GM18870 (cell line): ENCODE data around the gene FMN1.
"Not testable (repeated sequence)": the region's sequence is repeated elsewhere in the genome, so short reads cannot be mapped to it uniquely, and the experiment has no call there.

ENCODE experiments used
- ATAC-seq: cut with Tn5 transposase; IDR thresholded peaks from one replicate; pipeline ENCODE4 v1.9.1; 2021; ENCODE audit warnings: moderate library complexity; ENCODE audit not compliant: unreplicated experiment

FMN1 gene

GRCh38 chr15:32983679-32984078 lies 210.8 kb downstream of the FMN1 start:
- no peak for ATAC-seq

- ATAC-seq = no peak
Measured at GRCh38 chr15:32982001-32982400, 212.5 kb downstream of the FMN1 start.

- ATAC-seq = no peak
Measured at GRCh38 chr15:32981536-32981935, 213.0 kb downstream of the FMN1 start.

- ATAC-seq = no peak
Measured at GRCh38 chr15:32979710-32980109, 214.8 kb downstream of the FMN1 start.

GRCh38 chr15:32977506-32977905 lies 217.0 kb downstream of the FMN1 start:
- ATAC-seq = no peak

- ATAC-seq = no peak
Measured at GRCh38 chr15:32974691-32975090, 219.8 kb downstream of the FMN1 start.

- ATAC-seq = no peak
Measured at GRCh38 chr15:32972686-32973085, 221.8 kb downstream of the FMN1 start.

GRCh38 chr15:32970847-32971246 lies 223.7 kb downstream of the FMN1 start:
- no peak for ATAC-seq

- no peak for ATAC-seq
Measured at GRCh38 chr15:32967521-32967920, 227.0 kb downstream of the FMN1 start.

- ATAC-seq = no peak
Measured at GRCh38 chr15:32966512-32966911, 228.0 kb downstream of the FMN1 start.

GRCh38 chr15:32965897-32966296 lies 228.6 kb downstream of the FMN1 start:
- ATAC-seq = no peak

- ATAC-seq = no peak
Measured at GRCh38 chr15:32959077-32959476, 235.4 kb downstream of the FMN1 start.

- no peak for ATAC-seq
Measured at GRCh38 chr15:32957219-32957618, 237.3 kb downstream of the FMN1 start.

- no peak for ATAC-seq
Measured at GRCh38 chr15:32956711-32957110, 237.8 kb downstream of the FMN1 start.

GRCh38 chr15:32956006-32956405 lies 238.5 kb downstream of the FMN1 start:
- ATAC-seq = no peak

- ATAC-seq = no peak
Measured at GRCh38 chr15:32953533-32953910, 241.0 kb downstream of the FMN1 start.

- ATAC-seq = no peak
Measured at GRCh38 chr15:32952901-32953532, 241.5 kb downstream of the FMN1 start.

- no peak for ATAC-seq
Measured at GRCh38 chr15:32951736-32952464, 242.6 kb downstream of the FMN1 start.

- ATAC-seq = not testable (repeated sequence)
Measured at GRCh38 chr15:32950051-32950450, 244.5 kb downstream of the FMN1 start.

GRCh38 chr15:32946210-32946609 lies 248.3 kb downstream of the FMN1 start:
- no peak for ATAC-seq

- no peak for ATAC-seq
Measured at GRCh38 chr15:32944431-32944830, 250.1 kb downstream of the FMN1 start.

GRCh38 chr15:32943711-32944110 lies 250.8 kb downstream of the FMN1 start:
- no peak for ATAC-seq

GRCh38 chr15:32942401-32942841 lies 252.1 kb downstream of the FMN1 start:
- ATAC-seq = no peak
